Stimulated activated CD8-positive, alpha-beta memory T cell treated with anti-CD3 and anti-CD28 coated beads, Interleukin-12 subunit alpha, Interleukin-12 subunit beta, amount 100 ng/mL, for 24 hours (primary cell): ENCODE measurements around the gene IGSF9B.

ENCODE experiments used
- DNase-seq: peaks from one replicate; pipeline ENCODE4 v3.0.0-alpha.2; 2020; ENCODE audit errors: extremely low read depth

Gene IGSF9B

GRCh38 chr11:133955945-133956421 lies 785 bp downstream of the IGSF9B start:
- DNase-seq = no peak

- no peak for DNase-seq
Observed at GRCh38 chr11:133955081-133955891, 1.5 kb downstream of the IGSF9B start.

DNA sequence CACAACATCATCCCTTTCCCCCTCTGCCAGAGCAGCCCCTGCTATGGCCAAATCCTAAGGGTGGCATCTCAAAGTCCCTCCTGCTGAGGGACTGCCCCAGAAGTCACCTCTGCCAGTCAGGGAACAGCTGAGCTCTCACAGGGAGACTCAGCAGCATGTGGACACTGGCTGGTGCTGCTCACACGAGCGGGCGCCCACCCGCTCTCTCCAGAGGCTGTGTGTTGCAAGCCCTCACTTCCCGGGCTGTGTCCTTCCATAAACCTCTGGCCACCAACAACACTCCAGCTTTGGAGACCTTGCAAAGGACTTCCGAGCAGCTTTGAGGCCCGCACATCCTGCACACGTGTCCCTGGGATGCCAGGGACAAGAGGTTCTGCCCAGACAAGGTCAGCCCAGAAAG lies 2.8 kb downstream of the IGSF9B start:
- no peak for DNase-seq

- DNase-seq = no peak
Observed at GRCh38 chr11:133953547-133953946, 3.2 kb downstream of the IGSF9B start.

DNA sequence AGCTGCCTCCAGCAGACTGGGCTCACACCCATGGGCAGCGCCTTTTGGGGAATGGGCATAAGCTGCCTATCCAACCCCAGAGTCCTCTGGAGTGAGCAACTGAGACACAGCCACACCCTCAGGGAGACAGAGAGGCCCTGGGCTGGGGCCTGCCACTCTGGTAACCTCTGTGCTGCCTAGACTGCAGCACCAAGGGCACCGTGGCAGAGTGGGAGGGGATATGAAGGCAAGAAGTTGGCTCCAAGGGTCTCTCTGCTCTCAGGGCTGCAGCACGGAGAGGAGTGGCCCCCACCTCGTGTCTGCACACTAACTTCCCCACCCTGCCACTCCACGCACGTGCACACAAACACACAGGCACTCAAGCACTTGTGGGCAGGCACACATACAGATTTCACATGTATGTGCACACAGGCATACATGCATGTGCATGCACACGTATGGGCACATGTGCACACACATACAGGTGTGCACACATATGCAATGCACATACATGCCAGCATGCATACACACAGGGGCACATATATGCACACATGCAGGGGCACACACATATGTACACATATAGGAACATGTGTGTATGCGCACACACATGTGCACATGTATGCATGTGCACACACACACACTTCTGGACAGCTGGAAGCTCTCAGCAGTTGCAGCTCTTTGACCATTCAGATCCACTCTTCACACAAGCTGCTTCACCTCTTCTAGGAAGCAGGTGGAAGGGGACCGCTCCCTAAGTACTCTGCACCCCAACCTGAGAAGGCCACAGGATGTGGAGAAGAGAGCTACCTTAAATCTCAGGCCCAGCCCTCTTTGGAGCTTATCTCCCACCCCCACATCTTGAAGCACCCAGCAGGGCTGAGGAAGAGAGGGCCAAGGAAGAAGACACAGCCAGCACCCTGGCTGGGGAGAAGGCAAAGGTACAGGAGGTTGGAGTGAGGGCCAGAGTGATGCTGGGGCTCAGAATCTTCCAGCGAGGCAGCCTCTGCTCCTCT lies 4.3 kb downstream of the IGSF9B start:
- no peak for DNase-seq

GRCh38 chr11:133951327-133952198 lies 5.2 kb downstream of the IGSF9B start:
- DNase-seq = no peak

DNA sequence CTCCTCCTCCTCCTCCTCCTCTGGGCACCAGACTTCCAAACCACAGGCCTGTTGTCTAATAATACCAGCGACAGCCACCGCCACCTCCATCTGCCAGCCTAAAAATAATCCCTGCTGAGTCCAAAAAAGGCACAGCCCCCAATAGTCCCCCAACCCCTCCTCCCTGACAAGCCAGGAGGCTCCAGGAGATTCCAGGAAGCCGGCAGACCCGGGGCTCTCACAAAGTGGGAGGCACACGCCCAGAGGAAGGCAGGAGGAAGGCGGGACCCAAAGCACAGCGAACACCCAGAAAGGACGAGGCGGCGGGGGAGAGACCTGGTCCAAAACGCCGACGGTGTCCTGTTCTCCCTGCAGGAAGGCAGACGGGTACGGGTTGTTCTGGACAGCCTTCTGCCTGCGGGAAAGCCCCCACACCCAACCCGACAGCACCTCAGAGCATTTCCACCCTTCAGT lies 5.9 kb downstream of the IGSF9B start:
- no peak for DNase-seq

GRCh38 chr11:133950421-133950820 lies 6.3 kb downstream of the IGSF9B start:
- DNase-seq = no peak

DNA sequence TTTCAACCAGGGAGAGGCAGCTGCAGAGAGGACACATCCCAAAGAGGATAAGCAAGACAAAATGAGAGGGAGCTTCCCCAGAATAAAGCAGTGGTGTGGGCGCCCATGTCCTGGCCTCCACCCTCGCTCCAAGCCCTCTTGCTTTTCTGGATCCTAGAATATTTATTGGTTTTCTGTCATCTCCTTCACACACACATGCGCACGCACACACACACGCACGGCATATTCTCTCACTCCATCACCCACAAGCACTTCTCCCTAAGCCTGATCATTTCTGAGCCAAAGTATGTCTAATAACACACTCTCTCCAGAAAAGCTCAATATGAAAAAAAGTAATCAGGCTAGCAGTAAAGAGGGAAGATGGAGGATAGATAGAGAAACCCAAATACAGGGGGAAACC lies 7.6 kb downstream of the IGSF9B start:
- DNase-seq = no peak

- DNase-seq = no peak
Observed at GRCh38 chr11:133948711-133949110, 8.1 kb downstream of the IGSF9B start.

GRCh38 chr11:133947321-133947756 lies 9.4 kb downstream of the IGSF9B start:
- no peak for DNase-seq

GRCh38 chr11:133946541-133947318 lies 10.0 kb downstream of the IGSF9B start:
- DNase-seq = no peak

DNA sequence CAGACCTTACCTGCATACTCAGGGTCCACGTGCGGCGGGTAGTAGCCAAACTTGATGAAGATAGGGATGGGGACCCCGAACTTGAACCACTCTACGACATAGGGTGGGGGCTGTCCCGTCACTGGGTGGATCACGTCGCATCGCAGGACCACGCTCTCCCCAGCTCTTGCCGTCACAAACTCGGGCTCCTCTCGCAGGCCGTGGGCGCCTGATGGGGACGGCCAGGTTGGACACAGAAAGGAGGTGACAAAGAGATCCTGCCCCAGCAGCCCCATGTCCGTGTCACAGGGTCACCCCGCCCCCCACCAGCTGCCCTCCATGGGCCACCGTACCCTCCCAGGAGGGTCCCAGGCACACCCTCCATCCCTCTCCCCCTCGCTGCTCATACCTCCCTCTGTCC lies 10.7 kb downstream of the IGSF9B start:
- DNase-seq = no peak

DNA sequence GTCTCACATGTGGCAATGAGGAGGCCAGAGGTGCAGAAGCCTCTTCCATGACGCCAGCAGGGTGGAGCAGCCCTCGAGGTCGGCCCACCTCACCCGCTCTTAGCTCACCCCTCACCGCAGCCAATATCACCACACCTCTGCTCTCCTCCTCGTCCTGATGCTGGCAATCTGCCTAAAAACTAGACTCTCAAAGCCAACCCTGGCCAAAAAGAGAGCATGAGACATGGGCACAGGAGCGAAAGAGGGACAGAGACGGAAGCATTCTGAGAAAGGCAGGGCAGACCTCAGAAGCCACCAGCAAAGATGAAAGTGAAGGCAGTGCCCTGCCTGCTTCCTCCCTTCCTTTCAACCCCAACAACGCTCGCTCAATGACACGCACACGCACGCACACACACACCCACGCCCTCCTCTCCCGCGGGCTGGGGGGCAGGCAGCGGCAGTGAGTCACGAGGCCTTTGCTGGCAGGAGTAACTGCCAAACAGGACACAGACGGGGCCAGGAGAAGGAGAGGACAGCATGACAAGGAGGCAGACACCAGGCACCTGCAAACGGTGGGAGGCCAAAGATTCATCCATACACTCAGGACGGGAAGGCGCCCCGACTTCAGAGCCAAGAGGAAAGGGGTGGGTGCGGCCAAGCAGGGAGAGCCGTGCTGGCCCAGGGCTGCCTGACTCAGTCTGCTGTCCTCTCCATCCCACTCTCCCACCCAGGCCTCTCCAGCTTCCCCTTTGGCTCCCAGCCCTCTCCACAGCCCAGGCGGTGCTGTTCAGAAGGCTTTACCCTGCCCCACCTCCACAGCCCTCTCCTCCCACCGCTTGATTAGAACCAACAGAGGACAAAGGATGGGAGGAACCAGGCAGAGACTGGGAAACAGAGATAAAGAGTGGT lies 11.4 kb downstream of the IGSF9B start:
- peak; percentile 63 for DNase-seq

GRCh38 chr11:133943950-133944698 lies 12.6 kb downstream of the IGSF9B start:
- no peak for DNase-seq

DNA sequence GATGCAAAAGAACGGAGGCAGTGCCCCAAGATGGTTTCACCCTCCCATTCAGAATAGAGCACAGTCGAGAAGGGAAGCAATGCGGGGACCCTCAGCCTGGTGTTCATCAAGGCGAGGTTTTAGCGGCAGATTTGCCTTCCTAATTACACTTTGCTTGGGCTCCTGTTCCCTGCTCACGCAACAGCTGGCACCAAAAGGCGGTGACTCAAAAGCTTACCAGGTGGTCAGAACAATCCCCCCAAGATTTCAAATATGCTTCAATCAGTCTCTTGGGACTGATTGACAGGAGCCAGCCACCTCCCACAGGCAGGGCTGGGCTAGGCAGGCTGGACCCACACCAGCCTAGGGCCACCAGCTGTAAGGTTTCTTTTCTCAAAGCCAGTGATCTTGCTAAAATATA lies 14.2 kb downstream of the IGSF9B start:
- no peak for DNase-seq

DNA sequence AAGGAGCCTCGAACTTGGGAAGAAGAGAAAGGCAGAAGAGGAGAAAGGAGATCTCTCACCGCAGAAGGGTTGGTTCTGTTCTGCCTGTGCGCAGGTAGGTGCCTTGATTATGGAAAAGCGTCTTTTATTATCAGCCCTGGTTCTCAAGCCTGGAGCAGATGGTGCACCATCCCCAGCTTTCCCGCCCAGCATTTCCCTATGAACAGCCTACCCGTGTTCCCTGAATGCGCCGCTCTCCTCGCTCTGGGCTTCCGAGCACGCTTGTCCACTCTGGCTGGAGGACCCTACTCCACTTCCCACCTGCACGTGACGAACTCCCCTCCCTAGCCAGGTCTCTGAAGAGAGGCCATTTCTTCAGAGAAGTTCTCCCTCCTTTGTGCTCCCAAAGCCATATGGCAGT lies 15.2 kb downstream of the IGSF9B start:
- DNase-seq = no peak

GRCh38 chr11:133940034-133940433 lies 16.7 kb downstream of the IGSF9B start:
- DNase-seq = no peak

DNA sequence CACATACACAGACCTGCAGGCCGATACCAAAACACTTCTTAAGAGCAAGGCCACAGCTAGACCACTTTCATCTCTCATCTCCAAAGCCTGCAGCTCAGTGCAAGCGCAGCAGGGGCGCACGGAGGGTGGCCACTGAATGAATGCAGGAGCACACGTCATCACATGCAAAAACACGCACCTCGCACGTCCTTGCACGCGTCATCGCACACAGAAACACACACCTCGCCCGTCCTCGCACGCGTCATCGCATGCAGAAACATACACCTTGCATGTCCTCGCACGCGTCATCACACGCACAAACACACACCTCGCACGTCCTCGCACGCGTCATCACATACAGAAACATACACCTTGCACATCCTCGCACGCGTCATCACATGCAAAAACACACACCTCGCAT lies 17.2 kb downstream of the IGSF9B start:
- DNase-seq = no peak
